GM18873 (cell line): ENCODE data around the gene ZBTB16.

ENCODE experiments used
- ATAC-seq: cut with Tn5 transposase; IDR thresholded peaks from one replicate; pipeline ENCODE4 v1.9.1; 2021; ENCODE audit warnings: mild to moderate bottlenecking, moderate library complexity, moderate number of reproducible peaks; ENCODE audit not compliant: unreplicated experiment, low FRiP score

Gene ZBTB16

GRCh38 chr11:114221037-114221436, 161.5 kb downstream of the ZBTB16 start:
- ATAC-seq: no peak

- no peak for ATAC-seq
These were observed 166.2 kb downstream of the ZBTB16 start for GRCh38 chr11:114225661-114226060.

- no peak for ATAC-seq
These were observed 166.8 kb downstream of the ZBTB16 start for GRCh38 chr11:114226356-114226755.

- ATAC-seq: no peak
These were observed 169.2 kb downstream of the ZBTB16 start for GRCh38 chr11:114228435-114229411.

GRCh38 chr11:114230031-114230704, 170.7 kb downstream of the ZBTB16 start:
- no peak for ATAC-seq

GRCh38 chr11:114232400-114233059, 173.0 kb downstream of the ZBTB16 start:
- ATAC-seq: no peak

GRCh38 chr11:114233755-114234154, 174.2 kb downstream of the ZBTB16 start:
- no peak for ATAC-seq

GRCh38 chr11:114236829-114237228, 177.3 kb downstream of the ZBTB16 start:
- no peak for ATAC-seq

GRCh38 chr11:114237321-114238280, 178.1 kb downstream of the ZBTB16 start:
- no peak for ATAC-seq

- no peak for ATAC-seq
These were observed 180.2 kb downstream of the ZBTB16 start for GRCh38 chr11:114239753-114240161.

GRCh38 chr11:114242032-114242431, 182.5 kb downstream of the ZBTB16 start:
- no peak for ATAC-seq

GRCh38 chr11:114243461-114244372, 184.2 kb downstream of the ZBTB16 start:
- ATAC-seq: no peak

- ATAC-seq: no peak
These were observed 185.3 kb downstream of the ZBTB16 start for GRCh38 chr11:114244726-114245394.

GRCh38 chr11:114246321-114247069, 187.0 kb downstream of the ZBTB16 start:
- no peak for ATAC-seq

- ATAC-seq: no peak
These were observed 187.7 kb downstream of the ZBTB16 start for GRCh38 chr11:114247070-114247789.

GRCh38 chr11:114250180-114250579, 190.7 kb downstream of the ZBTB16 start:
- no peak for ATAC-seq
